RKO (cell line): ENCODE measurements around the gene CXCL1.

Experiments used
- DNase-seq: peaks from one replicate; pipeline ENCODE4 v3.0.0-alpha.2; 2016; ENCODE audit warnings: low spot score

Gene CXCL1

DNA sequence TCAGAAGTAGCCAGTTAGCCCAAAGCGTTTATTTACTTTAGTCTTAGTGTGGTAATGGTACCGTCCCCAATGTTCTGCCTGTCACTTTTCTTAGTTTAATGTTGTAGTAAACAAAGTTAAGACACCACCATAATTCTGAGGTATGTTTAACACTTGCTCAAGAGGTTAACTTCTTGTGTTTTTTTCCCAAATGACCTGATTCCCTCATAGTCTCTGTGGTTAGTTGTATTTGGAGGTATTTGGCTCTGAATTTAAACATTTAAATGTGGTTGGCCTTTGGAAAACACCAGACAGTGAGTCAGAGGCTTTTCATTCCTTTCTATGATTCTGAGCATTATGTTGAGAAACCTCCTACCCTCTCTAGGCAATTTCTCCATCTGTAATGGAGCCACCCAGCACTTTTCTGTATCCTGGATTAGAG lies 47.9 kb downstream of the CXCL1 start:
- peak; percentile 7 for DNase-seq

DNA sequence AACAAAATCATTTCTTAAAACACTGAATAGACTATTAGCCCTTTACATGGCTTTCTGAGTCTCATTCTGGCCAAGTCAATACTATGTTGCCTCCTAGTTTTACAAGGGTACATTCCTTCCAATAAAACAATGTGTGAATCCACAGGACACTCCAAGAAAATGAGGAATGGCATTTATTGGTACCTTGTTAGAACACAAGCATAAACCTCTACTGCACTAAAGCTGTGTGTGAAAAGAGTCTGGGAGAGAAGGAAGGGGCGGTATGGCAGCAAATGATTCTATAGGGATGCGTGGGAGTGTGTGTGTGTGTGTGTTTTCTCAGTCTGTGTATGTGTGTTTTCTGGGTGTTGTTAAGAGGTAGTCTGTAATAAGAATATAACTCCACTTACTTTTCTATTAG lies 48.9 kb downstream of the CXCL1 start:
- no peak for DNase-seq

DNA sequence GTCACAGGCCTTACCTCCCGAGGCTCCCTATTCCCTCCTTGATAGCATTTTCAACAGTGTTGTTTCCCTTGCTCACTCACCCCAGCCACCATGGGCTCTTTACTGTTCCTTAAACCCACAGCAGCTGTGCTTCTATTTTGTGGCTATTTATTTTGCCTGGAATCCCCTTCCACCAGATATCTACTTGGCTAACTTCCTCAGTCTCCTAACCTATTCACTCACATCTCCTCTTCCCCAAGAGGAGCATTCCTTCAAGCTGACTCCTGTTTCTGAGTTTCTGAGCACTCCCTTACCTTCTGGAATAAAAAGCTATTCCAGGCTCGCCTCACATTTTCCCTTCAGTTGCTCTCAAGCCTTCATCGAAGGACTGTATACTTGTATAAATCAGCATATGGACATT lies 50.5 kb downstream of the CXCL1 start:
- DNase-seq = no peak
